HepG2 (cell line): ENCODE measurements around the gene NINL. TPM values are rescaled to one million over a fixed set of nuclear protein-coding genes. Genes with fewer than 3 reads are reported as not detected.

Experiments used
- ATAC-seq: fragments of 200-7000 bp; cut with Tn5 transposase; 3 replicates; pipeline ENCODE4 v1.9.1; 2020; ENCODE audit warnings: mild to moderate bottlenecking, moderate library complexity
- BruUV-seq: library from RNA; stranded (reverse); fragments of 400-500 nt; replicated peaks from 2 replicates; lab custom pipeline; 2021; lab: Mats Ljungman, UMichigan
- CTCF ChIA-PET: fragments of 300-600 bp; formaldehyde crosslinking; extraction: SDS; loops from one replicate; lab custom pipeline; 2021; ENCODE audit warnings: low total read pairs, inconsistent platforms, low intra/inter-chr PET ratio; lab: Yijun Ruan, JAX
- POLR2A ChIA-PET: fragments of 350-600 bp; sonication (Branson Sonifier 250); formaldehyde crosslinking; loops from one replicate; lab custom pipeline; 2020; ENCODE audit warnings: antibody characterized with exemption, inconsistent platforms; lab: Yijun Ruan, JAX
- DNase-seq: peaks from one replicate; pipeline ENCODE4 v3.0.0-alpha.2; 2015; ENCODE audit warnings: low spot score
- FAIRE-seq: peaks from 3 replicates; lab custom pipeline; 2011; peaks lifted over from hg19 to GRCh38; lab: Jason Lieb, UNC
- H2AFZ ChIP-seq: one replicate; pipeline ENCODE4 v1.6.1; 2011; ENCODE audit warnings: low read length, inconsistent platforms
- H3K27ac ChIP-seq: fragments of 300-600 bp; 3 replicates; pipeline ENCODE4 v1.8.0; 2011; ENCODE audit warnings: mixed run types, mild to moderate bottlenecking, mixed read lengths, low read length, inconsistent platforms; ENCODE audit not compliant: insufficient read depth; ENCODE audit errors: extremely low read length
- H3K27me3 ChIP-seq, 2 experiments: fragments of 200-600 bp in 1 of 2; 2 replicates in 1 of 2; 3 replicates in 1 of 2; pipeline versions ENCODE4 v1.6.0 to v1.8.0; 2011; ENCODE audit warnings: low read length in 2 of 2, mild to moderate bottlenecking in 2 of 2, moderate library complexity in 2 of 2, inconsistent platforms in 1 of 2; ENCODE audit not compliant: insufficient read depth in 2 of 2, control insufficient read depth in 1 of 2
- H3K36me3 ChIP-seq, 2 experiments: fragments of 200-600 bp in 1 of 2; replicated peaks in 1 of 2; 2 replicates in 1 of 2; 3 replicates in 1 of 2; pipeline versions ENCODE4 v1.5.1 to v1.8.0; 2011; ENCODE audit warnings: low read length in 2 of 2, inconsistent platforms in 1 of 2; ENCODE audit not compliant: insufficient read depth in 2 of 2, control insufficient read depth in 1 of 2
- H3K4me1 ChIP-seq: 2 replicates; pipeline ENCODE4 v1.5.1; 2012; ENCODE audit warnings: low read length, inconsistent platforms; ENCODE audit not compliant: insufficient read depth
- H3K4me2 ChIP-seq: 2 replicates; pipeline ENCODE4 v1.6.0; 2011; ENCODE audit warnings: low read depth, low read length, inconsistent platforms
- H3K4me3 ChIP-seq, 3 experiments: fragments of 200-600 bp in 1 of 3; sonication (generic), shearing (Covaris generic) in 1 of 3; replicated peaks in 1 of 3; 2 replicates each; pipeline ENCODE4 v1.5.1; 2011 to 2016; ENCODE audit warnings: low read length in 3 of 3, inconsistent platforms in 2 of 3, low read depth in 2 of 3, mild to moderate bottlenecking in 2 of 3, control low read depth in 1 of 3, mixed read lengths in 1 of 3; ENCODE audit not compliant: insufficient read depth in 1 of 3
- H3K79me2 ChIP-seq: one replicate; pipeline ENCODE4 v1.6.1; 2011; ENCODE audit warnings: low read length, inconsistent platforms; ENCODE audit not compliant: insufficient read depth
- H3K9ac ChIP-seq: 2 replicates; pipeline ENCODE4 v1.6.0; 2011; ENCODE audit warnings: mild to moderate bottlenecking, low read depth, low read length, inconsistent platforms; ENCODE audit not compliant: insufficient read depth
- H3K9me3 ChIP-seq: 2 replicates; pipeline ENCODE4 v1.5.1; 2012; ENCODE audit warnings: mild to moderate bottlenecking, low read length
- H4K20me1 ChIP-seq: 2 replicates; pipeline ENCODE4 v1.6.0; 2011; ENCODE audit warnings: inconsistent platforms, mild to moderate bottlenecking, low read length, moderate library complexity; ENCODE audit not compliant: insufficient read depth
- ATM ChIP-seq: fragments of 450-650 bp; IDR thresholded peaks from 2 replicates; pipeline ENCODE4 v1.7.1; 2017; ENCODE audit warnings: mild to moderate bottlenecking, borderline replicate concordance
- FOXA1 ChIP-seq, 2 experiments: fragments of 450-650 bp in 1 of 2; sonication (generic) in 1 of 2; formaldehyde crosslinking in 1 of 2; IDR thresholded peaks; 2 replicates each; pipeline versions ENCODE4 v1.4.0 to v1.6.1; 2016 to 2020; ENCODE audit warnings: missing genetic modification reagents in 1 of 2
- HNRNPLL ChIP-seq: fragments of 200-400 bp; formaldehyde crosslinking; IDR thresholded peaks from 2 replicates; pipeline ENCODE4 v1.6.1; 2017; ENCODE audit warnings: mild to moderate bottlenecking, low read depth, low read length; ENCODE audit not compliant: poor library complexity, severe bottlenecking
- MAFK ChIP-seq, 2 experiments: IDR thresholded peaks in 1 of 2; conservative IDR thresholded peaks in 1 of 2; 2 replicates each; pipeline ENCODE4 v1.6.1; 2011; ENCODE audit warnings: improper control_type of control experiment in 2 of 2, low read length in 2 of 2
- MYC ChIP-seq: sonication (generic); formaldehyde crosslinking; IDR thresholded peaks from 2 replicates; pipeline ENCODE4 v1.9.0; 2021; ENCODE audit warnings: missing genetic modification reagents, borderline replicate concordance
- SYNCRIP ChIP-seq: fragments of 200-400 bp; formaldehyde crosslinking; IDR thresholded peaks from 2 replicates; pipeline ENCODE4 v1.6.1; 2018; ENCODE audit warnings: mild to moderate bottlenecking, low read depth, low read length; ENCODE audit not compliant: insufficient read depth
- XRCC5 ChIP-seq: fragments of 200-400 bp; formaldehyde crosslinking; optimal IDR thresholded peaks from 2 replicates; pipeline ENCODE3; 2017; ENCODE audit warnings: mild to moderate bottlenecking, low read length
- ZBTB7A ChIP-seq: sonication (generic); formaldehyde crosslinking; IDR thresholded peaks from 2 replicates; pipeline ENCODE4 v1.8.0; 2022; ENCODE audit warnings: mild to moderate bottlenecking, missing genetic modification reagents
- ZNF251 ChIP-seq: sonication (generic); formaldehyde crosslinking; IDR thresholded peaks from 2 replicates; pipeline ENCODE4 v1.9.0; 2021; ENCODE audit warnings: mild to moderate bottlenecking, missing genetic modification reagents
- ZNF441 ChIP-seq: sonication (generic); formaldehyde crosslinking; IDR thresholded peaks from 2 replicates; pipeline ENCODE4 v1.7.0; 2021; ENCODE audit warnings: missing genetic modification reagents, borderline replicate concordance
- ZNF816 ChIP-seq: sonication (generic); formaldehyde crosslinking; IDR thresholded peaks from 2 replicates; pipeline ENCODE4 v1.8.0; 2022; ENCODE audit warnings: missing genetic modification reagents, mild to moderate bottlenecking, borderline replicate concordance
- WGBS: methylation state at CpG from one replicate; pipeline ENCODE4 v1.1.6; 2017; ENCODE audit warnings: low lambda C conversion rate; 5-methylcytosine and 5-hydroxymethylcytosine counted together
- in situ Hi-C: cut with HindIII; loops from 2 replicates; pipeline ENCODE4 v1.10.0; 2017; ENCODE audit warnings: low pct_unique_long_range_greater_than_20kb; ENCODE audit not compliant: extremely low pct_ligation_motif_present
- intact Hi-C: fragments of 100-400 bp; cut with micrococcal nuclease; formaldehyde crosslinking; loops from one replicate; pipeline ENCODE4 v1.10.0; 2022; ENCODE audit not compliant: unreplicated experiment
- polyA plus RNA-seq, 8 experiments: library from polyadenylated mRNA; depleted of rRNA in 3 of 8; stranded (reverse) in 7 of 8; unstranded in 1 of 8; fragments of >200 nt; fragmentation: Illumina TruSeq in 4 of 8; extraction: Trizol in 4 of 8; gene quantifications; 2 replicates each; pipeline versions ENCODE4 v1.2.1 to v1.2.3, GENCODE V29; 2011 to 2016; ENCODE audit warnings: low read depth in 4 of 8, missing spikeins in 1 of 8, mixed read lengths in 1 of 8; ENCODE audit not compliant: insufficient read depth in 1 of 8
- total RNA-seq, 5 experiments: library from RNA; depleted of rRNA; stranded (reverse); fragments of >200 nt; fragmentation: Illumina TruSeq; extraction: Trizol; gene quantifications; 2 replicates each; pipeline ENCODE4 v1.2.3, GENCODE V29; 2016; ENCODE audit warnings: low read depth in 1 of 5
- TF ChIP-seq, protein P1 (sequence below): sonication (generic); formaldehyde crosslinking; IDR thresholded peaks from 2 replicates; pipeline ENCODE4 v1.4.0; 2020; ENCODE audit warnings: missing genetic modification reagents
- TF ChIP-seq, protein P2 (sequence below): sonication (generic); formaldehyde crosslinking; IDR thresholded peaks from 2 replicates; pipeline ENCODE4 v1.5.1; 2020; ENCODE audit warnings: mild to moderate bottlenecking, missing genetic modification reagents
- TF ChIP-seq, protein P3 (sequence below): sonication (generic); formaldehyde crosslinking; IDR thresholded peaks from 2 replicates; pipeline ENCODE4 v1.8.0; 2022; ENCODE audit warnings: low read depth, missing genetic modification reagents

NINL gene
- total and polyA plus RNA-seq, 2 of the 13 experiments (the other 11 are each of a cell fraction or from before 2014, with no cell fraction given) = 32.3 to 34.3 TPM

DNA sequence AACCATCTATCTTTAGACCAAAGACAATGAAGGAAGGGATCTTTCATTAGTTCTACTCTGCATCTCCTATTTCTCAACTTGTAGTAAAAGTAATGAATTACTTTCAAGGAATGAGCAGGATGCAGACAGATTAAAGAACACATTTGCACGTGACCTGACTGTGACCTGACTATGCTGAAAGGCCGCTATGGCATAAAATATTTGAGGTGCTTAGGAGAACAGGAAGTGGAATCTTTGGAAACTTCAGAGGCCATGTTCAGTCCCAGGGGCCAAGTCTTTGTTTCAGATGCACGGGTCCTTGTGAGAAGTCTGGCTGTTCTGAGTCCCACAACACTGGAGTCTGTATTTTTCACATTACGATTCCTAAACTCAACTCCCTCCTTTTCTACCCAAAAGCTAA, 41.0 kb downstream of the NINL start (continued):
- no peak for TF ChIP-seq SYNCRIP
- TF ChIP-seq, protein P1, sequence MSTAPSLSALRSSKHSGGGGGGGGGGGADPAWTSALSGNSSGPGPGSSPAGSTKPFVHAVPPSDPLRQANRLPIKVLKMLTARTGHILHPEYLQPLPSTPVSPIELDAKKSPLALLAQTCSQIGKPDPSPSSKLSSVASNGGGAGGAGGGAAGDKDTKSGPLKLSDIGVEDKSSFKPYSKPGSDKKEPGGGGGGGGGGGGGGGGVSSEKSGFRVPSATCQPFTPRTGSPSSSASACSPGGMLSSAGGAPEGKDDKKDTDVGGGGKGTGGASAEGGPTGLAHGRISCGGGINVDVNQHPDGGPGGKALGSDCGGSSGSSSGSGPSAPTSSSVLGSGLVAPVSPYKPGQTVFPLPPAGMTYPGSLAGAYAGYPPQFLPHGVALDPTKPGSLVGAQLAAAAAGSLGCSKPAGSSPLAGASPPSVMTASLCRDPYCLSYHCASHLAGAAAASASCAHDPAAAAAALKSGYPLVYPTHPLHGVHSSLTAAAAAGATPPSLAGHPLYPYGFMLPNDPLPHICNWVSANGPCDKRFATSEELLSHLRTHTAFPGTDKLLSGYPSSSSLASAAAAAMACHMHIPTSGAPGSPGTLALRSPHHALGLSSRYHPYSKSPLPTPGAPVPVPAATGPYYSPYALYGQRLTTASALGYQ = no peak

- no peaks in the 10 kb centered on the region for H3K27me3 ChIP-seq
- H3K36me3 ChIP-seq = peaks cover 4 to 18% of the 10 kb centered on the region in 2 experiments; a peak in 4 of 5 replicates
- H3K27ac ChIP-seq = no peak overlapping the region
- H3K9ac ChIP-seq = no peak overlapping the region
- intact Hi-C loops = no loop called here
- DNase-seq (peak; percentile 33), ATAC-seq (no peak), FAIRE-seq (peak; percentile 84)
- ChIA-PET POLR2A (interaction anchor here (1.0 kb wide), 1 partner anchor 9 kb away, joined by 3 read pairs; no protein-coding TSS in a partner anchor), CTCF (no interaction called here)
- 82% methylated on average over 3 of the region's 3 CpGs for WGBS
- no peak overlapping the region for H3K4me2 ChIP-seq
- no peak overlapping the region for H2AFZ ChIP-seq
- in situ Hi-C loops = no loop called here
- H3K4me3 ChIP-seq = no peak overlapping the region
- BruUV-seq = no TSS peak
- H3K79me2 ChIP-seq = peaks cover 48% of the 10 kb centered on the region
- peaks cover 77% of the 10 kb centered on the region for H3K4me1 ChIP-seq
- H4K20me1 ChIP-seq = peaks cover 36% of the 10 kb centered on the region
- no peaks in the 10 kb centered on the region for H3K9me3 ChIP-seq
- TF ChIP-seq MAFK (conservative IDR thresholded peaks at IDR 0.05 in 1 of 2, IDR thresholded peaks at IDR 0.05 in 1 of 2; ENCODE audit: low read length in 2 of 2) (peak; percentile 44 to 57; a peak in 2 of 4 replicates), MYC (0 out of 2 replicates have a peak, but pooled peaks have one; percentile 27), HNRNPLL (no peak), XRCC5 (no peak), ATM (no peak), ZNF441 (CRISPR knock-in tag) (no peak), FOXA1 (IDR thresholded peaks at IDR 0.05) (no peak), FOXA1 (CRISPR knock-in tag; IDR thresholded peaks at IDR 0.05) (no peak), ZNF816 (no peak), ZNF251 (CRISPR knock-in tag) (no peak), ZBTB7A (CRISPR knock-in tag) (no peak)
- TF ChIP-seq, protein P2, sequence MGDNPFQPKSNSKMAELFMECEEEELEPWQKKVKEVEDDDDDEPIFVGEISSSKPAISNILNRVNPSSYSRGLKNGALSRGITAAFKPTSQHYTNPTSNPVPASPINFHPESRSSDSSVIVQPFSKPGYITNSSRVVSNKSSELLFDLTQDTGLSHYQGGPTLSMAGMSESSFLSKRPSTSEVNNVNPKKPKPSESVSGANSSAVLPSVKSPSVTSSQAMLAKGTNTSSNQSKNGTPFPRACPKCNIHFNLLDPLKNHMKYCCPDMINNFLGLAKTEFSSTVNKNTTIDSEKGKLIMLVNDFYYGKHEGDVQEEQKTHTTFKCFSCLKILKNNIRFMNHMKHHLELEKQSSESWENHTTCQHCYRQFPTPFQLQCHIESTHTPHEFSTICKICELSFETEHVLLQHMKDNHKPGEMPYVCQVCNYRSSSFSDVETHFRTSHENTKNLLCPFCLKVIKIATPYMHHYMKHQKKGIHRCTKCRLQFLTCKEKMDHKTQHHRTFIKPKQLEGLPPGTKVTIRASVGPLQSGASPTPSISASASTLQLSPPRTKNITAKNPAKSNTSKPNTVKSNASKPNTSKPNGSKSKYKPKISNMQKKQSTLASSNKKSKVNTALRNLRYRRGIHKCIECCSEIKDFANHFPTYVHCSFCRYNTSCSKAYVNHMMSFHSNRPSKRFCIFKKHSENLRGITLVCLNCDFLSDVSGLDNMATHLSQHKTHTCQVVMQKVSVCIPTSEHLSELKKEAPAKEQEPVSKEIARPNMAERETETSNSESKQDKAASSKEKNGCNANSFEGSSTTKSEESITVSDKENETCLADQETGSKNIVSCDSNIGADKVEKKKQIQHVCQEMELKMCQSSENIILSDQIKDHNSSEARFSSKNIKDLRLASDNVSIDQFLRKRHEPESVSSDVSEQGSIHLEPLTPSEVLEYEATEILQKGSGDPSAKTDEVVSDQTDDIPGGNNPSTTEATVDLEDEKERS = no peak
- TF ChIP-seq, protein P3, sequence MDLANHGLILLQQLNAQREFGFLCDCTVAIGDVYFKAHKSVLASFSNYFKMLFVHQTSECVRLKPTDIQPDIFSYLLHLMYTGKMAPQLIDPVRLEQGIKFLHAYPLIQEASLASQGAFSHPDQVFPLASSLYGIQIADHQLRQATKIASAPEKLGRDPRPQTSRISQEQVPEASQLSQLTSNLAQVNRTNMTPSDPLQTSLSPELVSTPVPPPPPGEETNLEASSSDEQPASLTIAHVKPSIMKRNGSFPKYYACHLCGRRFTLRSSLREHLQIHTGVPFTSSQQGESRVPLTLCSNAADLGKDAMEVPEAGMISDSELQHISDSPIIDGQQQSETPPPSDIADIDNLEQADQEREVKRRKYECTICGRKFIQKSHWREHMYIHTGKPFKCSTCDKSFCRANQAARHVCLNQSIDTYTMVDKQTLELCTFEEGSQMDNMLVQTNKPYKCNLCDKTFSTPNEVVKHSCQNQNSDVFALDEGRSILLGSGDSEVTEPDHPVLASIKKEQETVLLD (CRISPR knock-in tag) = no peak
Measured at GRCh38 chr20:25543068-25543467, 42.3 kb downstream of the NINL start.
